HT-29 (cell line): ENCODE measurements around the gene C7orf33. TPM values are rescaled to one million over a fixed set of nuclear protein-coding genes. Genes with fewer than 3 reads are reported as not detected.
A peak's percentile ranks its signal among the peaks of the same experiment; 100 is the strongest.
"Not testable (repeated sequence)": the region's sequence is repeated elsewhere in the genome, so short reads cannot be mapped to it uniquely, and the experiment has no call there.

ENCODE experiments used
- DNase-seq: peaks from one replicate; pipeline ENCODE4 v3.0.0-alpha.2; 2015; ENCODE audit warnings: low spot score
- total RNA-seq: library from RNA; depleted of rRNA; stranded (reverse); fragments of >200 nt; shearing (Covaris generic); gene quantifications from 2 replicates; pipeline ENCODE4 v1.2.3, GENCODE V29; 2014; rRNA removed

The C7orf33 gene, protein sequence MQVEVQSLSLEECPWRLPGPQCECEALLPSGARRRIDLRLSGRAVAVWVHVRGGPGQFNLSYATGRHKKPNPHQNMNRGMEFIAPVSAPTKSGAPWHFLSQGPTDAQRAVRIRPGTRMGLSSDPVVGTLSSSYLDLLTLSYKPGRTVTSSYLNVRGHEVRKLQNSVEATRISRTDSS
- not detected in 2 replicates for total RNA-seq

DNA sequence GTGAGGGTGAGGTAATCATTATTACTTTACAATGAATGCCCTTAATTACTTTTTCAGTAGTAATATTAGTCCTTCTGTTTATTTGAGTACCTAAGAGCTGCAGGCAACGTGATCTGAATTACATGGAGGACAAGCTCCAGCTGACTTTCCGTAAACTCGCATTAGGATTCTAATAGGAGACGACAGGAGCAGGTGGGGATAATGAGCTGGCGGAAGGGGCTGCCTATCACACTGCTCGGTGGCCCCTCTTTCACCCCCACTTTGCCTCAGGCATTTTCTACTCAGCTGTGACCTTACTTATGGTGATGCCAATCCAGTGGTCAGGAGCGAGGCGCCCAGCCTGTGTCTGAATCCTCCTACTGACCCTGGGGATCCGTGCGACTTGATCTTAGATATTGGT is at the start of gene C7orf33:
Gene C7orf33, plus strand, starts transcription at position 296 of the 400 bp plus-strand sequence. CDS start 160 bp downstream, outside the sequence.
- DNase-seq, result no peak

DNA sequence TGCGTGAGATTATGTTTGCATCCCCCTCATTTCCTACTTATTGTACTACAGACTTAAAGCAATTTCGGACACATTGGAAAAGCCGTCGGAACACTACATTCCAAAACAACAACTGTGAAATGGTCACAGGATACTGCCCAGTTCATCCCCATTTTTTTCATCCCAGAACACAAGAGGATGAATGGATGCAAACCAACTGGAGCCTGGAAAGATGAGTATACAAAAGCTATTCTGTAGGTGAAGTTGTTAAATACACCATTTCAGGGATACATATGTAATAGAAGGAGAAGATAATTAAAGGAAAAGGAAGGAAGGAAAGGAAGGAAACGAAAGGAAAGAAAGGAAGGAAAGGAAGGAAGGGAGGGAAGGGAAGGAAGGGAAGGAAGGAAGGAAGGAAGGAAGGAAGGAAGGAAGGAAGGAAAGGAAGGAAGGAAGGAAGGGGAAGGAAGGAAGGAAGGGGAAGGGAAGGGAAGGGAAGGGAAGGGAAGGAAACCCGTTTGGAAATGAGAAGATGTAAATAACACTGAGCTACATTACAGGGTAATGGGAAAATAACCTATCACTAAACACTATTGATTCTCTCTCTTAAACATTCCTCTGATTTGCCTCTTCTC is 48.6 kb upstream of the C7orf33 start:
- no peak for DNase-seq

DNA sequence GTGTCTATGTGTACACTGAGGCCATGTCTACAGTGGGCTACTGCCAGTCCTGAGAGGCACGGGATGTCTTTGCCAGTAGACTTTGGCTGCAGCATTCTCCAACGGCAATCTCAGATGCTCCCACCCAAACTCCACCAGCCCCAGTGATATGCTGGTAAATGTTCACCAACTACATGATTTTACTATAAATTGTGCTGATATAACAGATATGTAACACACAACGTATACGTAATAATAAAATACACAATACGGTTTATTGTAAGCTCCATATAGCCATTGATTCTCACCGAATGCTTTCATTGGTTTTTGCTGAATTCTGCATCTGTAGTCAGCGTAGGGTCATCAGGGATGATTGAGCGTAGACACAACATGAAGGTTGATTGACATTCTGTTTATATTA is 47.3 kb upstream of the C7orf33 start:
- DNase-seq, result no peak

DNA sequence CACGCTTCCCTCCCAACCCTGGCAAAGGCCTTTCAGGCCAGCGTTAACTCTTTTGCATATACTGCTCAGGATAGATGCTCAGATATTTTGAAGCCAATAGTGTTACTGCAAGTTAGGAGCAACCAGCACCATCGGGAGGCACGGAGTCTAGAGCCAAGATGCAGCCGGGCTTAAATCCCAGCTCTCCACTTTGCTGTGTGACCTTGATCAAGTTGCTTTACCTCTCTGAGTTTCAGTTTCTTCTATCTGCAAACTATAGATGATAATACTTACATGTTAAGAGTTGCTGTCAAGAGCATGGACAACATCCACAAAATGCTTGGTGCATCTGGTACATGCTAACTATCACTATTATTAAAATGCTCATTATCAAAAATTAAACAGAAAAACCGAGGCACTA is 45.4 kb upstream of the C7orf33 start:
- DNase-seq, result no peak

DNA sequence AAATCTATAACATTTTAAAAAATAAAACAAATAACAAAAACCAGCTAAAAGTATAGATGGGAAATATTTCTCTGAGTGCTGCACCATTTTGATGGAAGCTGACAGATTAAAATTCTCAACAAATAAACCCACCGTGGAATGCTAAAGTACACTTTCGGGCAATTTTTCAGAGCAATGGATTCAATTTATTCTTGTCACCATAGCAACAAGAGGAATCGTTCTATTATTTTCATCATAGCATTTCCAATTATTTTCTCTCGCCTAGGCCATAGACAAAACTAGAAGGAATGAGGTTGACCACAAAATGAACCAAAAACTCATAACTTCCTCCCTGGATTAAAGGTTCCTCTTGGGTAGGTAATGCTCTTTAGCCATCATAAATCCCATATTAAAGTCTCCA is 44.6 kb upstream of the C7orf33 start:
- DNase-seq, result no peak

DNA sequence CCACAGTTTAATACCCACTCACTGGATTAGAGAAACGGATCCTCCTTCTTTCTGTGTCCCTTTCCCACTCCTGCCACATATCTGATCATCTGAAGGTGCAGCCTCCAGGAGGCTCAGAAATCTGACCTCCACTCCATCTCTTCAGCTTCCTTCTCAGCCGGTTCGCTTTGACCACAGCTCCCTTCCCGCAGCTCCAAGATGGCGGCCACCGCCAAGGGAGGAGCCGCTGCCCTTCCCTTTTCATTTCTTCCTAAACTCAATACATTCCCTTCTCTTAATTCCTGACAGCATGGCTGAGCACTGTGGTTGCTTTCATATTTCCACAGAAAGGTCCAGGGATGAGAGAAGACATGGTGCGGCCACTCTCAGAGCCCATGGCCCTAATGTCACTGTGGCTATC is 43.7 kb upstream of the C7orf33 start:
- no peak for DNase-seq

DNA sequence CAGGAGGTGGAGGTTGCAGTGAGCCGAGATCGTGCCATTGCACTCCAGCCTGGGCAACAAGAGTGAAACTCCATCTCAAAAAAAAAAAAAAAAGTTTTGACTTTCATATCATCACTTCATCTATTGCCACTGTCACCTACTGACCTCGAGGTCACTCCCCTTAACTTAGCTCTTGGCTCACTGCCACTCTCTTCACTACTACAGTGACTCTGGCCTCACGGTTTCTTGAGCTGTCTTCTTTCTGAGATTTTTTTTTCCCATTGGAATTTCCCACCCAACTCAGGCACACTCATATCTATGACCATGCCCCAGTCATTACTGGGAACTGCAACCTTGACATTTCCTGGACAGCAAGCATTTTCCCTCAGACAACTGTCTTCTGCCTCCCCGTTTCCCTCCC is 42.6 kb upstream of the C7orf33 start:
- DNase-seq, result no peak

DNA sequence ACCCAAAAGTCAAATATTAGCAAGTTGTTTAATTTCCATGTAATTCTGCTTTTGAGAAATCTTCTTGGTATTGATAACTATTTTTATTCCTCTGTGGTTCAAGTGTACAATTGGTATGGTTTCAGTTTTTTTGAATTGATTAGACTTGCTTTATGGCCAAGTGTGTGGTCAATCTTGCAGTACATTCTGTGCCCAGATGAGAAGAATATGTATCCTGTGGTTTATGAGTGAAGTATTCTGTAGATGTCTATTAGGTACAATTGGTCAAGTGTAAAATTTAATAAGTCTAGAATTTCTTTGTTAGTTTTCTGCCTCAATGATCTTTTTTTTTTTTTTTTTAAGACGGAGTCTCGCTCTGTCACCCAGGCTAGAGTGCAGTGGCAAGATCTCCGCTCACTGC is 36.6 kb upstream of the C7orf33 start:
- DNase-seq, result no peak

DNA sequence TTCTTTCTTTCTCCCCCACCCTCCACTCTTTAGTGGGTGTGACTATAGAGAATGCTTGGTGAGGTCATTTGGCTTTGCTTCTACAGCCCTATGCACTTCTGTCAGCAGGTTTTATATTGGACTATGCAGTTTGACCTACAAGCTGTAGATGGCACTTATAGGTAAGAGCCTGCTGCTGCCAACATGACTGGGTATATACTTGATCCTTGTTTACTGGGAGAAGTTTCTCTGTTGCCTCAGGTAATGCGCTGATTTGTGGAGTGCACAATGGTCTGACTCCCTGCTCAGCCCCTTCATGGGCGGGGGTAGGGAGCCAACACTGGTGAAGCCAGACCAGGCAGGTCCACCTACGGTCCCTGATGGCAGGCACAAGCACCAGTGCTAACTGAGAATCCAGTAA is 33.7 kb upstream of the C7orf33 start:
- no peak for DNase-seq

DNA sequence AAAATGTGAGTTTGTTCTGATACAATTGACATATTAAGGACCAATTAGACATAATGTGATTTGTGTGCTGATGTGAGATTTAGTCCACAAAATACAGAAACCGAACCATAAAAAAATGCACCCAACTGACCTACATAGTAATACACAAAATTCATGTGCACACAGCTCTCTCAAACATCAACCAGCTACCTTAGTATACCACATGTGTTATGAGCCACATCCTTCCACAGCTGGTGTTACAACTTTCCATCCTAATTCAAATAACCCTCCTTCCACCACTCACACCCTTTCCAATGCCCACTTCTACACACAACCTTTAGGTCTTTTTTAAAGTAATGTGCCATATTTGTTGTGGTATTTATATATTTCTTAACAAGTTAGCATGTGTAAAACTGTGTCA is 31.7 kb upstream of the C7orf33 start:
- no peak for DNase-seq

DNA sequence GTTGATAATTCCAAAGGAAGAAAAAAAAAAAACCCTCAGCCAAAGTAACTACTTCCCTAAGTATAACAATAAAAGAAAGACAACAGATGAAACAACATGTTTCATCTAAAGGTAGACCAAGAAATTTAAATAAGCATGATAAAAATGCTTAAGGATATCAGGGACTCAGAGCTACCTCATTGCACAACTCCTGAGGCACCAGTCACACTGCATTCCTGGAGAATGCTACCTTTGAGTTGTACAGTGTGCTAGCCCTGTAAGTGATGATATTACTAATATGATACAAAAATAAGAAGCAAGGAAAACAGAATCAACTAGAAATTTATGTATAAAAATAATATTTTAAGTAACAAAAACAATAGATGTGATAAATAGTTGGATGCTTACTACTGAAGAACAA is 29.5 kb upstream of the C7orf33 start:
- no peak for DNase-seq

DNA sequence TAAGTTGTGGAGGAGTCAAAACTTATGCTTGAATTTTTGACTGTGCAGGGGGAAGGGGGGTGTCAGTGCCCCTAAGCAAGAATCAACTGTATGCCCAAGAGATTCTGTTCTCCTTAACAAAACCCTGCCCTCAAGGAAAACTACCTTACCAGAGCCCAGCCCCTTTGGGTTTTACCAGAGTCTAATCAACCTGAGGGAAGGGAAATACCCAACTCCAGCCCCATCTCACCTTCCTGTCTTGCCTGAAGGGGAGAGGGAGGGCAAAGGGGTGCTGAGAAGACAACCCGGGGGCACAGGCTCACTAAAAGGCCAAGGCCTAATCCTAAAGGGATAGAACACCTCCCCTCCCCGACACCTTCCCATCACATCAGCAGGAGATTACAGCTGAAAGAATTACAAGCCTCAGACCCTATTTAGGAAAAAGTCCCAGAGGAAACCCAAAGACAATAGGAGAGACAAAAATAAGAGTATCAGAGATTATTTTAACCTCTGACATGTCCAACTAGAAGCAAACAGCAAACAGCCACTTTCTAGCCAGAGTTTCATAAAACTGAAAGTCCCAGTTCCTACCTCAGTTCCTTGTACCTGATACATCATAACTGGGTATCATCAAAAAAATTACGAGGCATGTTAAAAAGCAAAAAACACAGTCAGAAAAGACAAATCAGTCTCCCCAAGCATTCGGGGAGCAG is 26.8 kb upstream of the C7orf33 start:
- DNase-seq, result no peak

DNA sequence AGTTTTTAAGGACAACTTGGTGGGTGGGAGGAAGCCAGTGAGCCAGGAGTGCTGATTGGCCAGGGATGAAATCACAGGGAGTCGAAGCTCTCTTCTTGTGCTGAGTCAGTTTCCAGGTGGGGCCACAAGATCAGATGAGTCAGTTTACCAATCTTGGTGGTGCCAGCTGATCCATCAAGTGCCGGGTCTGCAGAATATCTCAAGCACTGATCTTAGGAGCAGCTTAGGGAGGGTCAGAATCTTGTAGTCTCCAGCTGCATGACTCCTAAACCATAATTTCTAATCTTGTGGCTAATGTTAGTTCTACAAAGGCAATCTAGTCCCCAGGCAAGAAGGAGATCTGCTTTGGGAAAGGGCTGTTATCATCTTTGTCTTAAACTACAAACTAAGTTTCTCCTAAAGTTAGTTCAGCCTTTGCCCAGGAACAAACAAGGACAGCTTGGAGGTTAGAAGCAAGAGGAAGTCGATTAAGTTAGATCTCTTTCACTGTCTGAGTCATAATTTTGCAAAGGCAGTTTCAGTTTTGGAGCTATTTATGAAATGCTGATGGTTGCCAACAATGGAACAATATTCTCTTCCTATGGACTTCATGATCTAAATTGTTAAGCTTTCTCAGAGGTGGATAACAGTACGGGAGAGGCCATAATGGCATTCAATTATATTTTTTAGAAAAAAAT is 26.2 kb upstream of the C7orf33 start:
- DNase-seq, result not testable (repeated sequence)

DNA sequence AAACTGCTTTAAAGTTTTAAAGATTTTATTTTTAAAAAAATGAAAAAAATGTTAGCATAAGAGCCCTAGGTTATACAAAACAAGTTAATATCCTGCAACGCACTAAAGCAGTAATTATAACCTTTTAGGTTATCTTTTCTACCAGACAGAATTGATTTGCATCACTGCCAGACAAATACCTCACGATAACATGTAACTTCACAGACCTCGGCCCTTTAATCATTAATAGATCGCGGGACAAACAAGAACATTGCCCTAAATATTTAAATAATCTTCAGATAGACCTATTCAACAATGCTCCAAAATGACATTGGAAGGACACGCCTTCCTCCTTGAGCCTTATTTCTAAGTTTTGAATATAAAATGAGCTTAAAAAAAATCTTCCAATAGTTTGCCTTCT is 23.8 kb upstream of the C7orf33 start:
- DNase-seq, result no peak

DNA sequence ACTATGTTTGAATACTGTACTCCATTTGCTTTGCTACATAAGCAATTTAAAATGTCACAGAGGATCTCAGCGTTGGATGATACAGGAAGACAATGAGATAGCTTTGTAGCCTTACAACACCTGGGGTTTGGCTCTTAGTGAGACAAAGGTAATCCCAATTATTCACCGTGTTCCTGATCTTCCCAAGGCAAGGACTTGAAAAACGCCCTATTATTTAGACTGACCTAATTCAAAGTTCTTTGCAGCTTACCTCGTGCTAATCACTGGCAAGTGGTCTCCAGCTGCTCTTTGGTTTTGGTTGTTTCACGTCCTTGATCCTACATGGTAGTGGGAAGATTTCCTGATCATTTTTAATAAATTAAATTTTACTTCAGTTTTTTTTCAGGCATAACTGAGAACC is 23.0 kb upstream of the C7orf33 start:
- DNase-seq, result no peak

DNA sequence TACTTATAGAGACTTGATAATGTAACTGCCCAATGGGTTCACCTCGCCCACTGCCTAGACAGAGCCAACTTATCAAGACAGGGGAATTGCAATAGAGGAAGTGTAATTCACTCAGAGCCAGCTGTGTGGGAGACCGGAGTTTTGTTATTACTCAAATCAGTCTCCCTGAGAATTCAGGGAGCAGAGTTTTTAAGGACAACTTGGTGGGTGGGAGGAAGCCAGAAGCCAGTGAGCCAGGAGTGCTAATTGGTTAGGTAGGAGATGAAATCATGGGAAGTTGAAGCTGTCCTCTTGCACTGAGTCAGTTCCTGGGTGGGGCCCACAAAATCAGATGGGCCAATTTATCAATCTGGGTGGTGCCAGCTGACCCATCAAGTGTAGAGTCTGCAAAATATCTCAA is 20.1 kb upstream of the C7orf33 start:
- DNase-seq, result no peak

DNA sequence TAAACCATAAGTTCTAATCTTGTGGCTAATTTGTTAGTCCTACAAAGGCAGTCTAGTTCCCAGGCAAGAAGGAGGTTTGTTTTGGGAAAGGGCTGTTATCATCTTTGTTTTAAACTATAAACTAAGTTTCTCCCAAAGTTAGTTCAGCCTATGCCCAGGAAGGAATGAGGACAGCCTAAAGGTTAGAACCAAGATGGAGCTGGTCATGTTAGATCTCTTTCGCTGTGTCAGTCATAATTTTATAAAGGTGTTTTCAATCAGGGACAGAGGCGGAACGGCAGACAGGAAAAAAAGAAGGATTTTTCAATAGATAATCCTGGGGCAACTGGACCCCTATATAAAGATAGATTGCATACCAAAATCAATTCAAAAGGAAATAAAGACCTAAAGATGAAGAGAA is 19.6 kb upstream of the C7orf33 start:
- DNase-seq, result not testable (repeated sequence)

DNA sequence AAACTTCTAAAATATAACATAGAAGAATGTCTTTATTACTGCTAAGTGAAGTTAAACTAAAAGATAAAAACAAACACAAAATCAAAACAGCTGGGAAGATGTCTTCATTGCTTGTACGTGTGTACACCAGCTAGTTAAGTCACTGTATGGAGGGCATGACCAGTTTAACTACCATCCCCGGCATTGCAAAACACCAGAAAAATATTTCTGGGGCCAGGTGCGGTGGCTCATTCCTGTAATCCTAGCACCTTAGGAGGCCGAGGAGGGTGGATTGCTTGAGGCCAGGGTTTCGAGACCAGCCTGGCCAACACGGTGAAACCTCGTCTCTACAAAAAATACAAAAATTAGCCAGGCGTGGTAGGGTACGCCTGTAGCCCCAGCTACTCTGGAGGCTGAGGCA is 19.2 kb upstream of the C7orf33 start:
- no peak for DNase-seq

DNA sequence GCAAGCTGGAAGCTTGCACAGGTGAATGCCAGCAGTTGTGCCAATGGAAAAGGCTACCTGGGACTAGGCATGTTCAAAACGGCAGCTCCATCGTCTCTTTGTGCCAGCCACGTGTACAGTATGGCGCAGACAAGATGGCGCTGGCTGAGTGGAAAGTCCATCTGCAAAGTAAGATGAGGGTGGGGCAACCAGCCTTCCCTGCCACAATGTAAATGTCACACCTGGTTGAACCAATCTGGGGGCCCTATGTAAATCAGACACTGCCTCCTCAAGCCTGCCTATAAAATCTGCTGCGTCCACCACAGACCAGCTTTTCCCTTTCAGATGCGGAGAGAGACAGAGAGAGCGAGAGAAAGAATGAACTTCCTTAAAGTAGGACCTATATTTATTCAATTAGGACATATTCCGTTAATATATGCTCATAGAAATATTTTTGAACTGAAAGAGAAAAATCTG is 18.5 kb upstream of the C7orf33 start:
- DNase-seq, result no peak

DNA sequence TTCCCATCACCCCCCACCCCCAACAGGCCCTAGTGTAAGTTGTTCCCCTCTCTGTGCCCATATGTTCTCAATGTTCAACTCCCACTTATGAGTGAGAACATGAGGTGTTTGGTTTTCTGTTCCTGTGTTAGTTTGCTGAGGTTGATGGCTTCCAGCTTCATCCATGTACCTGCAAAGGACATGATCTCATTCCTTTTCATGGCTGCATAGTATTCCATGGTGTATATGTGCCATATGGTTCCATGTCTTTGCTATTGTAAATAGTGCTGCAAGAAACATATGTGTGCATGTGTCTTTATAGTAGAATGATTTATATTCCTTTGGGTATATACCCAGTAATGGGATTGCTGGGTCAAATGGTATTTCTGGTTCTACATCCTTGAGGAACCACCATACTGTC is 17.0 kb upstream of the C7orf33 start:
- DNase-seq, result not testable (repeated sequence)

DNA sequence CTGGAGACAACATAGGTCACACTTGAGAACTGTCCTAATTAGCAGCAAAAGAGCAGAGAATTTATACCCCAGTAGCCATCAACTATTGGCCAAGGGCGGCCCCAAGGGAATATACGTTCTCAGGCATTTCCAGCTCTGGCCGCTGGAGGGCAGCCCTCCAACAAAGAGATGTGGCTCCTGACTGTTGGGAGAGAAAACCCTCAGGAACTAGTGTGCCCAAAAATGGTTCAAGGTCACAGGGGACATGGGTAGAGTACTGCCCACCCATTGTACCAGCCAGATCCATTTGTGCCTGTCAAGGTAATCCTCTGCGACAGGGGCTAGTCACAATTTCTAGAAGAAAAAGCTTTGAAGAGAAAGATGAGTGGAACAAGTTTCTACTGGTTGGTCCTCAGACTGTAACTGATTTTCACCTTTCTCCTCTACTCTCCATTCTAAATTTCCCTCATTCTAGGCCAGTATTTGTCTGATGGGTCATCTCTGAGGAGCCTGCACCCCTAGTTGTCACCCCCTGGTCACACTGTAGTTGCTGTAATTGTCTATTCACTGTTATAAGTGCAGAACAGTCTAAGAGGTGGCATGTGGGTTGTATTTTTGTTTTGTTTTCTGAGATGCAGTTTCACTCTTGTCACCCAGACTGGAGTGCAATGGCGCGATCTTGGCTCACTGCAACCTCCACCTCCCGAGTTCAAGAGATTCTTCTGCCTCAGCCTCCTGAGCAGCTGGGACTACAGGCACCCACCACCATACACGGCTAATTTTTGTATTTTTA is 14.7 kb upstream of the C7orf33 start:
- peak; percentile 88 for DNase-seq

DNA sequence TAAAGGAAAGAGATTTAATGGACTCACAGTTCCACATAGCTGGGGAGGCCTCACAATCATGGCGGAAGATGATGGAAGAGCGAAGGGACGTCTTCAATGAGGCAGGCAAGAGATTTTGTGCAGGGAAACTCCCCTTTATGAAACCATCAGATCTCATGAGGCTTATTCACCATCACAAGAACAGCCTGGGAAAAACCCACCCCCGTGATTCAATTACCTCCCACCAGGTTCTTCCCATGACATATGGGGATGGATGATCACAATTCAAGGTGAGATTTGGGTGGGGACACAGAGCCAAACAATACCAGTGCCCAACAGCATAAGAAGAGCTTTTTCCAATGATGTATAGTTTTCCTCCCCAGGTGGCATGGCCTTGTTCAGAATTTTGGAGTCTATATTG is 11.2 kb upstream of the C7orf33 start:
- no peak for DNase-seq
